Measurements from ENCODE around the gene KRT15. TPM values are rescaled to one million over a fixed set of nuclear protein-coding genes. Genes with fewer than 3 reads are reported as not detected.
A peak's percentile ranks its signal among the peaks of the same experiment; 100 is the strongest.

KRT15 gene
- total and polyA plus RNA-seq, 2 of the 4 experiments (the other 2 are of a cell fraction) = 2.9 to 5.3 TPM

GRCh38 chr17:41528959-41529353, 10.3 kb upstream of the KRT15 start:
- intact Hi-C loops (cut with micrococcal nuclease) = no loop called here
- no peak for TF ChIP-seq POLR2A (IDR thresholded peaks at IDR 0.05; ENCODE audit: low read depth, low read length)
- no peak for TF ChIP-seq RAD21 (IDR thresholded peaks at IDR 0.05; ENCODE audit: low read length)
- no peak for TF ChIP-seq CTCF (conservative IDR thresholded peaks at IDR 0.05; ENCODE audit: low read depth, low read length)
- no peak for TF ChIP-seq CEBPB (IDR thresholded peaks at IDR 0.05; ENCODE audit: low read depth, low read length)
- no peak for TF ChIP-seq NFE2L2 (IDR thresholded peaks at IDR 0.05; ENCODE audit: low read depth, low read length)
- TF ChIP-seq FOS (IDR thresholded peaks at IDR 0.05; ENCODE audit: low read depth, low read length) = no peak
- TF ChIP-seq RFX5 (IDR thresholded peaks at IDR 0.05; ENCODE audit: low read depth, low read length) = no peak
- TF ChIP-seq RCOR1 (IDR thresholded peaks at IDR 0.05; ENCODE audit: insufficient replicate concordance, low read length) = no peak
- no peak for TF ChIP-seq SMC3 (IDR thresholded peaks at IDR 0.05; ENCODE audit: low read depth, low read length)
- TF ChIP-seq MAFK (IDR thresholded peaks at IDR 0.05; ENCODE audit: low read depth, low read length) = no peak
- TF ChIP-seq MAZ (IDR thresholded peaks at IDR 0.05; ENCODE audit: borderline replicate concordance, low read depth, low read length) = no peak
- TF ChIP-seq ELK1 (IDR thresholded peaks at IDR 0.05; ENCODE audit: borderline replicate concordance, low read depth, low read length) = no peak
- H3K27ac ChIP-seq (ENCODE audit: insufficient read depth, low read length) = no peak overlapping the region

More at GRCh38 chr17:41528959-41529353, 10.3 kb upstream of the KRT15 start:
- Histone ChIP-seq H3K4me1 (ENCODE audit: control insufficient read depth, insufficient read depth, low read length) (peaks cover 11% of the 10 kb centered on the region), H3K9me3 (ENCODE audit: control insufficient read depth, insufficient read depth, low read length) (no peaks in the 10 kb centered on the region), H3K9ac (ENCODE audit: low read depth, low read length) (no peak overlapping the region), H4K8ac (ENCODE audit: low read depth in 2 of 2, low read length in 2 of 2) (0 out of 4 replicates have a peak overlapping the region, but pooled peaks of 1 of the 2 experiments have one; percentile 19), H2AFZ (replicated peaks; ENCODE audit: low read length, poor library complexity) (no peak overlapping the region), H3K56ac (ENCODE audit: extremely low read depth, insufficient read depth, low read length) (no peak overlapping the region), H3K36me3 (ENCODE audit: control insufficient read depth, insufficient read depth, low read length) (no peaks in the 10 kb centered on the region), H3K18ac (ENCODE audit: low read depth, low read length) (no peak overlapping the region), H4K5ac (ENCODE audit: low read depth, low read length) (no peak overlapping the region), H3K4me3 (ENCODE audit: insufficient read depth, low read depth, low read length) (no peak overlapping the region), H4K20me1 (ENCODE audit: insufficient read depth, low read length) (no peaks in the 10 kb centered on the region), H3K4ac (ENCODE audit: low read depth, low read length) (peak overlapping the region; percentile 60; the same call in 1 of the 2 replicates), H3K14ac (replicated peaks; ENCODE audit: low read depth, low read length) (peak overlapping the region; percentile 33; the same call in 1 of the 2 replicates), H3K23ac (ENCODE audit: low read depth, low read length) (no peak overlapping the region), H2BK5ac (ENCODE audit: low read depth, low read length, poor library complexity, severe bottlenecking) (no peak overlapping the region), H2AK9ac (replicated peaks; ENCODE audit: low read depth, low read length, poor library complexity) (peak overlapping the region; percentile 86), H2BK120ac (ENCODE audit: low read depth, low read length) (peak overlapping the region; percentile 67; the same call in 1 of the 2 replicates), H3K9me1 (ENCODE audit: insufficient read depth, low read length) (peaks cover 17% of the 10 kb centered on the region), H4K91ac (ENCODE audit: insufficient read depth, low read depth, low read length) (peak overlapping the region; percentile 39; the same call in 1 of the 2 replicates), H2AK5ac (ENCODE audit: low read depth, low read length) (peak overlapping the region; percentile 75), H2BK20ac (ENCODE audit: low read depth, low read length) (peak overlapping the region; percentile 62), H2BK15ac (ENCODE audit: low read depth, low read length) (peak overlapping the region; percentile 54; the same call in 1 of the 3 replicates), H3K4me2 (ENCODE audit: low read depth, low read length) (no peak overlapping the region), H3K79me1 (ENCODE audit: low read depth in 1 of 2, low read length in 2 of 2) (no peaks in the 10 kb centered on the region), H3K27me3 (ENCODE audit: control insufficient read depth, insufficient read depth, low read length) (peaks cover 2% of the 10 kb centered on the region; the same call in 1 of the 2 replicates)
- ChIA-PET POLR2A (ENCODE audit: unreplicated experiment) (no interaction called here), CTCF (interaction anchor here (1.6 kb wide), 1 partner anchor 20 kb away, joined by 5 read pairs; no protein-coding TSS in a partner anchor)
- WGBS, 2 experiments (ENCODE audit: extremely low coverage in 2 of 2, insufficient read length in 1 of 2) = 95% methylated on average over 6 of the region's 10 CpGs; no CpG with 5 or more reads in 1 of the 2 experiments
- in situ Hi-C loops (cut with MboI; ENCODE audit: low sequenced_read_pairs) = no loop called here
- BruUV-seq (replicated peaks) = no TSS peak
- ATAC-seq (ENCODE audit: low read depth) (no peak), DNase-seq (no peak)
- dilution Hi-C loops (cut with HindIII; ENCODE audit: low sequenced_read_pairs, unreplicated experiment) = no loop called here
